Neural cell (in vitro differentiated cells): ENCODE data around the gene MMP15.
"Not testable (repeated sequence)": the region's sequence is repeated elsewhere in the genome, so short reads cannot be mapped to it uniquely, and the experiment has no call there.

Experiments used
- CTCF ChIP-seq: fragments of 450-650 bp; IDR thresholded peaks from 2 replicates; pipeline ENCODE4 v1.5.1; 2014; ENCODE audit warnings: antibody characterized with exemption, mild to moderate bottlenecking, moderate library complexity; ENCODE audit not compliant: poor library complexity, severe bottlenecking
- EP300 ChIP-seq: fragments of 450-650 bp; conservative IDR thresholded peaks from 2 replicates; pipeline ENCODE4 v1.6.1; 2014; ENCODE audit warnings: antibody characterized with exemption, mild to moderate bottlenecking, moderate library complexity; ENCODE audit not compliant: poor library complexity, severe bottlenecking
- EZH2 ChIP-seq: fragments of 200-600, 300-800 bp; shearing (Covaris generic), sonication (generic); IDR thresholded peaks from 2 replicates; pipeline ENCODE4 v1.6.1; 2014; ENCODE audit warnings: antibody characterized with exemption, low read length, borderline replicate concordance, mild to moderate bottlenecking; ENCODE audit not compliant: insufficient read depth, poor library complexity, severe bottlenecking
- MXI1 ChIP-seq: fragments of 450-650 bp; conservative IDR thresholded peaks from 2 replicates; pipeline ENCODE4 v1.6.1; 2014; ENCODE audit warnings: antibody characterized with exemption, mild to moderate bottlenecking; ENCODE audit not compliant: poor library complexity, severe bottlenecking
- POLR2AphosphoS5 ChIP-seq: IDR thresholded peaks from 2 replicates; pipeline ENCODE4 v1.6.1; 2012
- RAD21 ChIP-seq: fragments of 450-650 bp; conservative IDR thresholded peaks from 2 replicates; pipeline ENCODE4 v1.6.1; 2014; ENCODE audit warnings: antibody characterized with exemption, mild to moderate bottlenecking, moderate library complexity
- TAF1 ChIP-seq: IDR thresholded peaks from 2 replicates; pipeline ENCODE4 v1.6.1; 2012; ENCODE audit warnings: low read depth
- TF ChIP-seq, protein P1 (sequence below): IDR thresholded peaks from 2 replicates; pipeline ENCODE4 v1.6.1; 2012; ENCODE audit warnings: borderline replicate concordance

- not testable (repeated sequence) for TF ChIP-seq RAD21, TAF1, CTCF, EP300, POLR2AphosphoS5, EZH2, MXI1
- TF ChIP-seq, protein P1, sequence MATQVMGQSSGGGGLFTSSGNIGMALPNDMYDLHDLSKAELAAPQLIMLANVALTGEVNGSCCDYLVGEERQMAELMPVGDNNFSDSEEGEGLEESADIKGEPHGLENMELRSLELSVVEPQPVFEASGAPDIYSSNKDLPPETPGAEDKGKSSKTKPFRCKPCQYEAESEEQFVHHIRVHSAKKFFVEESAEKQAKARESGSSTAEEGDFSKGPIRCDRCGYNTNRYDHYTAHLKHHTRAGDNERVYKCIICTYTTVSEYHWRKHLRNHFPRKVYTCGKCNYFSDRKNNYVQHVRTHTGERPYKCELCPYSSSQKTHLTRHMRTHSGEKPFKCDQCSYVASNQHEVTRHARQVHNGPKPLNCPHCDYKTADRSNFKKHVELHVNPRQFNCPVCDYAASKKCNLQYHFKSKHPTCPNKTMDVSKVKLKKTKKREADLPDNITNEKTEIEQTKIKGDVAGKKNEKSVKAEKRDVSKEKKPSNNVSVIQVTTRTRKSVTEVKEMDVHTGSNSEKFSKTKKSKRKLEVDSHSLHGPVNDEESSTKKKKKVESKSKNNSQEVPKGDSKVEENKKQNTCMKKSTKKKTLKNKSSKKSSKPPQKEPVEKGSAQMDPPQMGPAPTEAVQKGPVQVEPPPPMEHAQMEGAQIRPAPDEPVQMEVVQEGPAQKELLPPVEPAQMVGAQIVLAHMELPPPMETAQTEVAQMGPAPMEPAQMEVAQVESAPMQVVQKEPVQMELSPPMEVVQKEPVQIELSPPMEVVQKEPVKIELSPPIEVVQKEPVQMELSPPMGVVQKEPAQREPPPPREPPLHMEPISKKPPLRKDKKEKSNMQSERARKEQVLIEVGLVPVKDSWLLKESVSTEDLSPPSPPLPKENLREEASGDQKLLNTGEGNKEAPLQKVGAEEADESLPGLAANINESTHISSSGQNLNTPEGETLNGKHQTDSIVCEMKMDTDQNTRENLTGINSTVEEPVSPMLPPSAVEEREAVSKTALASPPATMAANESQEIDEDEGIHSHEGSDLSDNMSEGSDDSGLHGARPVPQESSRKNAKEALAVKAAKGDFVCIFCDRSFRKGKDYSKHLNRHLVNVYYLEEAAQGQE, result not testable (repeated sequence)
These were observed 70.0 kb downstream of the MMP15 start for GRCh38 chr16:58095575-58095960.
